SK-N-SH treated with all-trans-retinoic acid at 6 μM for 48 hours (cell line): ENCODE data around the gene NHP2.

Experiments
- ATAC-seq: fragments of 200-7000 bp; cut with Tn5 transposase; 3 replicates; pipeline ENCODE4 v1.9.1; 2020; ENCODE audit warnings: mild to moderate bottlenecking, moderate library complexity
- ARNTL ChIP-seq: fragments of 450-650 bp; formaldehyde crosslinking; IDR thresholded peaks from 2 replicates; pipeline ENCODE4 v1.5.0; 2020; ENCODE audit warnings: low read depth, mild to moderate bottlenecking, moderate library complexity, borderline replicate concordance
- BACH2 ChIP-seq: fragments of 250-450 bp; sonication (Bioruptor Pico); IDR thresholded peaks from 2 replicates; pipeline ENCODE4 v1.9.0; 2021; ENCODE audit warnings: mild to moderate bottlenecking, borderline replicate concordance
- ESRRG ChIP-seq: fragments of 250-450 bp; sonication (Bioruptor Pico); IDR thresholded peaks from 2 replicates; pipeline ENCODE4 v1.6.1; 2021; ENCODE audit warnings: mild to moderate bottlenecking
- GLIS3 ChIP-seq: fragments of 250-450 bp; sonication (Bioruptor Pico); IDR thresholded peaks from 2 replicates; pipeline ENCODE4 v1.5.0; 2020; ENCODE audit warnings: mild to moderate bottlenecking, moderate library complexity
- ISL1 ChIP-seq: fragments of 250-450 bp; sonication (Bioruptor Pico); IDR thresholded peaks from 2 replicates; pipeline ENCODE4 v2.1.2; 2022; ENCODE audit warnings: mild to moderate bottlenecking, moderate library complexity
- OSR1 ChIP-seq: fragments of 250-450 bp; sonication (Bioruptor Pico); IDR thresholded peaks from 2 replicates; pipeline ENCODE4 v1.8.0; 2022; ENCODE audit warnings: moderate library complexity, mild to moderate bottlenecking, inconsistent platforms
- PPARA ChIP-seq: fragments of 250-450 bp; sonication (Bioruptor Pico); IDR thresholded peaks from 2 replicates; pipeline ENCODE4 v1.5.0; 2020; ENCODE audit warnings: mild to moderate bottlenecking, borderline replicate concordance
- RARB ChIP-seq: fragments of 250-450 bp; sonication (Bioruptor Pico); IDR thresholded peaks from 2 replicates; pipeline ENCODE4 v1.8.0; 2021; ENCODE audit warnings: mild to moderate bottlenecking, moderate library complexity
- SNAI2 ChIP-seq: fragments of 250-450 bp; sonication (Bioruptor Pico); IDR thresholded peaks from 2 replicates; pipeline ENCODE4 v1.5.0; 2020; ENCODE audit warnings: mild to moderate bottlenecking, moderate library complexity
- TCF4 ChIP-seq: fragments of 250-450 bp; sonication (Bioruptor Pico); IDR thresholded peaks from 2 replicates; pipeline ENCODE4 v1.8.0; 2021; ENCODE audit warnings: mild to moderate bottlenecking, moderate library complexity, borderline replicate concordance
- TOX ChIP-seq: fragments of 250-450 bp; sonication (Bioruptor Pico); IDR thresholded peaks from 2 replicates; pipeline ENCODE4 v1.8.0; 2021; ENCODE audit warnings: mild to moderate bottlenecking, moderate library complexity, borderline replicate concordance
- ZC3H10 ChIP-seq: fragments of 250-450 bp; sonication (Bioruptor Pico); IDR thresholded peaks from 2 replicates; pipeline ENCODE4 v1.5.1; 2021; ENCODE audit warnings: mild to moderate bottlenecking, moderate library complexity
- ZFP3 ChIP-seq: fragments of 250-450 bp; sonication (Bioruptor Pico); IDR thresholded peaks from 2 replicates; pipeline ENCODE4 v1.5.0; 2020; ENCODE audit warnings: mild to moderate bottlenecking, moderate library complexity
- ZFP30 ChIP-seq: fragments of 450-650 bp; formaldehyde crosslinking; IDR thresholded peaks from 2 replicates; pipeline ENCODE4 v1.5.0; 2022; ENCODE audit warnings: mild to moderate bottlenecking, moderate library complexity
- ZNF565 ChIP-seq: fragments of 450-650 bp; formaldehyde crosslinking; conservative IDR thresholded peaks from 2 replicates; pipeline ENCODE4 v1.5.0; 2020; ENCODE audit warnings: low read depth, mild to moderate bottlenecking, moderate library complexity
- ZNF70 ChIP-seq: fragments of 450-650 bp; formaldehyde crosslinking; IDR thresholded peaks from 2 replicates; pipeline ENCODE4 v1.5.0; 2020; ENCODE audit warnings: mild to moderate bottlenecking, moderate library complexity
- ZNF8 ChIP-seq: fragments of 450-650 bp; formaldehyde crosslinking; IDR thresholded peaks from 2 replicates; pipeline ENCODE4 v1.5.0; 2020; ENCODE audit warnings: mild to moderate bottlenecking, moderate library complexity
- TF ChIP-seq, protein P1 (sequence below): fragments of 250-450 bp; sonication (Bioruptor Pico); IDR thresholded peaks from 2 replicates; pipeline ENCODE4 v1.8.0; 2021; ENCODE audit warnings: low read depth, mild to moderate bottlenecking, moderate library complexity, borderline replicate concordance
- TF ChIP-seq, protein P2 (sequence below): fragments of 250-450 bp; sonication (Bioruptor Pico); IDR thresholded peaks from 2 replicates; pipeline ENCODE4 v1.5.1; 2021; ENCODE audit warnings: mild to moderate bottlenecking, moderate library complexity
- TF ChIP-seq, protein P3 (sequence below): fragments of 250-450 bp; sonication (Bioruptor Pico); IDR thresholded peaks from 2 replicates; pipeline ENCODE4 v1.5.1; 2020; ENCODE audit warnings: low read depth, mild to moderate bottlenecking, moderate library complexity
- TF ChIP-seq, protein P4 (sequence below): fragments of 250-450 bp; sonication (Bioruptor Pico); IDR thresholded peaks from 2 replicates; pipeline ENCODE4 v1.8.0; 2020; ENCODE audit warnings: mild to moderate bottlenecking, moderate library complexity, borderline replicate concordance

NHP2 gene

DNA sequence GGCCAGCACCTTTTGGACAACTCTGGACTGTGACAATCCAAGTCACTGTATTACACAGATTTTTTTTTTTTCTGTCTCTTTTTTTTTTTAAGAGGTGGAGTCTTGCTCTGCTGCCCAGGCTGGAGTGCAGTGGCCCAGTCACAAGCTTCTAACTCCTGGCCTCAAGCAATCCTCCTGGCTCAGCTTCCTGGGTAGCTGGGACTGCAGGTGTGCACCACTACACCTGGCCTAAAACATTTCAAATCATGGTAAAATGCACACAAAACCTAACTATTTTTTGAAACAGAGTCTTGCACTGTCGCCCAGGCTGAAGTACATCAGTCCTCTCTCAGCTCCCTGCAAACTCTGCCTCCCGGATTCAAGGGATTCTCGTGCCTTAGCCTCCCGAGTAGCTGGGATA lies 47.6 kb downstream of the NHP2 start:
- no peak for TF ChIP-seq TCF4 (CRISPR knock-in tag)
- no peak for TF ChIP-seq OSR1 (CRISPR knock-in tag)
- TF ChIP-seq TOX (CRISPR knock-in tag): no peak
- TF ChIP-seq GLIS3: no peak
- no peak for TF ChIP-seq ZNF565 (CRISPR knock-in tag)
- no peak for TF ChIP-seq PPARA (CRISPR knock-in tag)
- TF ChIP-seq BACH2 (CRISPR knock-in tag): no peak
- TF ChIP-seq, protein P1, sequence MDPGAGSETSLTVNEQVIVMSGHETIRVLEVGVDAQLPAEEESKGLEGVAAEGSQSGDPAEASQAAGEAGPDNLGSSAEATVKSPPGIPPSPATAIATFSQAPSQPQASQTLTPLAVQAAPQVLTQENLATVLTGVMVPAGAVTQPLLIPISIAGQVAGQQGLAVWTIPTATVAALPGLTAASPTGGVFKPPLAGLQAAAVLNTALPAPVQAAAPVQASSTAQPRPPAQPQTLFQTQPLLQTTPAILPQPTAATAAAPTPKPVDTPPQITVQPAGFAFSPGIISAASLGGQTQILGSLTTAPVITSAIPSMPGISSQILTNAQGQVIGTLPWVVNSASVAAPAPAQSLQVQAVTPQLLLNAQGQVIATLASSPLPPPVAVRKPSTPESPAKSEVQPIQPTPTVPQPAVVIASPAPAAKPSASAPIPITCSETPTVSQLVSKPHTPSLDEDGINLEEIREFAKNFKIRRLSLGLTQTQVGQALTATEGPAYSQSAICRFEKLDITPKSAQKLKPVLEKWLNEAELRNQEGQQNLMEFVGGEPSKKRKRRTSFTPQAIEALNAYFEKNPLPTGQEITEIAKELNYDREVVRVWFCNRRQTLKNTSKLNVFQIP (CRISPR knock-in tag): no peak
- no peak for TF ChIP-seq ZNF8
- TF ChIP-seq, protein P2, sequence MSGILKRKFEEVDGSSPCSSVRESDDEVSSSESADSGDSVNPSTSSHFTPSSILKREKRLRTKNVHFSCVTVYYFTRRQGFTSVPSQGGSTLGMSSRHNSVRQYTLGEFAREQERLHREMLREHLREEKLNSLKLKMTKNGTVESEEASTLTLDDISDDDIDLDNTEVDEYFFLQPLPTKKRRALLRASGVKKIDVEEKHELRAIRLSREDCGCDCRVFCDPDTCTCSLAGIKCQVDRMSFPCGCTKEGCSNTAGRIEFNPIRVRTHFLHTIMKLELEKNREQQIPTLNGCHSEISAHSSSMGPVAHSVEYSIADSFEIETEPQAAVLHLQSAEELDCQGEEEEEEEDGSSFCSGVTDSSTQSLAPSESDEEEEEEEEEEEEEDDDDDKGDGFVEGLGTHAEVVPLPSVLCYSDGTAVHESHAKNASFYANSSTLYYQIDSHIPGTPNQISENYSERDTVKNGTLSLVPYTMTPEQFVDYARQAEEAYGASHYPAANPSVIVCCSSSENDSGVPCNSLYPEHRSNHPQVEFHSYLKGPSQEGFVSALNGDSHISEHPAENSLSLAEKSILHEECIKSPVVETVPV (CRISPR knock-in tag): no peak
- TF ChIP-seq ZNF70: no peak
- no peak for TF ChIP-seq ZC3H10 (CRISPR knock-in tag)
- TF ChIP-seq RARB (CRISPR knock-in tag): no peak
- TF ChIP-seq, protein P3, sequence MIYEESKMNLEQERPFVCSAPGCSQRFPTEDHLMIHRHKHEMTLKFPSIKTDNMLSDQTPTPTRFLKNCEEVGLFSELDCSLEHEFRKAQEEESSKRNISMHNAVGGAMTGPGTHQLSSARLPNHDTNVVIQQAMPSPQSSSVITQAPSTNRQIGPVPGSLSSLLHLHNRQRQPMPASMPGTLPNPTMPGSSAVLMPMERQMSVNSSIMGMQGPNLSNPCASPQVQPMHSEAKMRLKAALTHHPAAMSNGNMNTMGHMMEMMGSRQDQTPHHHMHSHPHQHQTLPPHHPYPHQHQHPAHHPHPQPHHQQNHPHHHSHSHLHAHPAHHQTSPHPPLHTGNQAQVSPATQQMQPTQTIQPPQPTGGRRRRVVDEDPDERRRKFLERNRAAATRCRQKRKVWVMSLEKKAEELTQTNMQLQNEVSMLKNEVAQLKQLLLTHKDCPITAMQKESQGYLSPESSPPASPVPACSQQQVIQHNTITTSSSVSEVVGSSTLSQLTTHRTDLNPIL (CRISPR knock-in tag): no peak
- TF ChIP-seq ISL1 (CRISPR knock-in tag): no peak
- no peak for TF ChIP-seq ZFP30
- no peak for TF ChIP-seq ZFP3 (CRISPR knock-in tag)
- TF ChIP-seq, protein P4, sequence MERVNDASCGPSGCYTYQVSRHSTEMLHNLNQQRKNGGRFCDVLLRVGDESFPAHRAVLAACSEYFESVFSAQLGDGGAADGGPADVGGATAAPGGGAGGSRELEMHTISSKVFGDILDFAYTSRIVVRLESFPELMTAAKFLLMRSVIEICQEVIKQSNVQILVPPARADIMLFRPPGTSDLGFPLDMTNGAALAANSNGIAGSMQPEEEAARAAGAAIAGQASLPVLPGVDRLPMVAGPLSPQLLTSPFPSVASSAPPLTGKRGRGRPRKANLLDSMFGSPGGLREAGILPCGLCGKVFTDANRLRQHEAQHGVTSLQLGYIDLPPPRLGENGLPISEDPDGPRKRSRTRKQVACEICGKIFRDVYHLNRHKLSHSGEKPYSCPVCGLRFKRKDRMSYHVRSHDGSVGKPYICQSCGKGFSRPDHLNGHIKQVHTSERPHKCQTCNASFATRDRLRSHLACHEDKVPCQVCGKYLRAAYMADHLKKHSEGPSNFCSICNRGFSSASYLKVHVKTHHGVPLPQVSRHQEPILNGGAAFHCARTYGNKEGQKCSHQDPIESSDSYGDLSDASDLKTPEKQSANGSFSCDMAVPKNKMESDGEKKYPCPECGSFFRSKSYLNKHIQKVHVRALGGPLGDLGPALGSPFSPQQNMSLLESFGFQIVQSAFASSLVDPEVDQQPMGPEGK (CRISPR knock-in tag): no peak
- TF ChIP-seq SNAI2 (CRISPR knock-in tag): no peak
- TF ChIP-seq ESRRG: no peak
- no peak for ATAC-seq

DNA sequence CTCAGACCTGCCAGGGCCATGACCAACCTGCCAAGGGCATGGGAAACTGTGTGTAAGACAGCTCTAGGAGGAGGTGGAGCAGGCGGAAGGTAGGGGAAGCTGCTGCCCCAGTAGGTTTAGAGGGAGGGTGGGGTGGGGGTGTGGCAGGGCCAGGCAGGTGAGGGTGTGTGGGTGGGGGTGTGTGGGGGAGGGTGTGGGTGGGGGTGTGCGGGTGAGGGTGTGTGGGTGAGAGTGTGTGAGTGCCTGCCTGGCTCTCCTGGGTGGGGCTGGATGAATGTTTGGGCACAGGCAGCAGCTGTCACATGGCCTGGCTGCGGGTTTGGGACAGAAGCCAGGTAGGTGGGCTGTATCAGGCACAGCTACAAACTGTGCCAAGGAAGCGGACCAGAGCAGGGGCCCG lies 49.2 kb downstream of the NHP2 start:
- TF ChIP-seq, protein P3 (CRISPR knock-in tag): no peak
- TF ChIP-seq OSR1 (CRISPR knock-in tag) (no peak), PPARA (CRISPR knock-in tag) (no peak), ESRRG (no peak), ZFP30 (no peak), BACH2 (CRISPR knock-in tag) (no peak)
- TF ChIP-seq, all 23 proteins: peak for 0
- ATAC-seq: no peak

DNA sequence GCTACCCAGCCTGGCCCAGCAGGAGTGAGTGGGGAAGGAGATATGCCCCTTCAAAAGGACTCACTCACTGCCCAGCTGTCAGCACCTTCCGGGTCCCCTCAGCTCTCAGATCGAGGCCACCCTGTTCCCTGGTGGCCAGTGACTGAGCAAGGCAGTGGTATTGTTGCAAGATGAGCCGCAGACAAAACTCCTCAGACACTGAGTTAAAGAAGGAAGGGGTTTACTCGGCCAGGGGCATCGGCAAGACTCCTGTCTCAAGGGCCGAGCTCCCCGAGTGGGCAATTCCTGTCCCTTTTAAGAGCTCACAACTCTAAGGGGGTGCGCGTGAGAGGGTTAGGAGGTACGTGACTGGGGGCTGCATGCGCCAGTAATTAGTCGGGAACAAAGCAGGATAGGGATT lies 50.1 kb downstream of the NHP2 start:
- TF ChIP-seq, protein P2 (CRISPR knock-in tag): no peak
- TF ChIP-seq ZFP30 (no peak), GLIS3 (no peak), ISL1 (CRISPR knock-in tag) (no peak), ZFP3 (CRISPR knock-in tag) (no peak), TCF4 (CRISPR knock-in tag) (no peak), SNAI2 (CRISPR knock-in tag) (no peak), ARNTL (no peak), ESRRG (no peak)
- TF ChIP-seq, all 23 proteins: peak for 0
- no peak for ATAC-seq
